Caco-2 (cell line): ENCODE results near the gene XXYLT1. TPM values are rescaled to one million over a fixed set of nuclear protein-coding genes. Genes with fewer than 3 reads are reported as not detected.

Source experiments
- BruUV-seq: library from RNA; stranded (reverse); fragments of 400-500 nt; replicated peaks from 2 replicates; lab custom pipeline; 2021; lab: Mats Ljungman, UMichigan
- CTCF ChIA-PET: fragments of 300-600 bp; sonication (Branson Sonifier 250); formaldehyde crosslinking; loops from one replicate; lab custom pipeline; 2022; ENCODE audit warnings: antibody characterized with exemption; lab: Charles Lee
- POLR2A ChIA-PET: fragments of 300-600 bp; sonication (Branson Sonifier 250); formaldehyde crosslinking; loops from one replicate; lab custom pipeline; 2022; ENCODE audit warnings: antibody characterized with exemption; lab: Charles Lee
- DNase-seq, 2 experiments: peaks; one replicate each; pipeline versions ENCODE4 v3.0.0 to v3.0.0-alpha.2; 2020 to 2022
- H3K27me3 ChIP-seq: replicated peaks from 2 replicates; pipeline ENCODE4 v1.6.0; 2011; ENCODE audit warnings: low read length; ENCODE audit not compliant: control insufficient read depth, insufficient read depth
- H3K36me3 ChIP-seq: 2 replicates; pipeline ENCODE4 v1.5.1; 2011; ENCODE audit warnings: low read length; ENCODE audit not compliant: control insufficient read depth, insufficient read depth
- H3K4me1 ChIP-seq: fragments of 250-450 bp; sonication (Bioruptor Pico); 2 replicates; pipeline ENCODE4 v1.5.1; 2020; ENCODE audit warnings: mild to moderate bottlenecking
- H3K4me3 ChIP-seq: 2 replicates; pipeline ENCODE4 v1.5.1; 2011; ENCODE audit warnings: low read depth, mild to moderate bottlenecking, control low read depth, low read length
- H3K9me3 ChIP-seq: fragments of 250-450 bp; sonication (Bioruptor Pico); 2 replicates; pipeline ENCODE4 v1.5.1; 2020; ENCODE audit warnings: mild to moderate bottlenecking, moderate library complexity
- H3K27ac Mint-ChIP-seq: one replicate; pipeline ENCODE4 v1.8.0; 2022; ENCODE audit warnings: mixed read lengths; ENCODE audit not compliant: unreplicated experiment
- H3K27me3 Mint-ChIP-seq: one replicate; pipeline ENCODE4 v1.8.0; 2022; ENCODE audit warnings: mixed read lengths; ENCODE audit not compliant: insufficient read depth, unreplicated experiment
- H3K36me3 Mint-ChIP-seq: one replicate; pipeline ENCODE4 v1.8.0; 2022; ENCODE audit warnings: mild to moderate bottlenecking, mixed read lengths; ENCODE audit not compliant: insufficient read depth, unreplicated experiment
- H3K4me1 Mint-ChIP-seq: one replicate; pipeline ENCODE4 v1.8.0; 2022; ENCODE audit warnings: low read depth, mixed read lengths; ENCODE audit not compliant: unreplicated experiment
- H3K4me3 Mint-ChIP-seq: one replicate; pipeline ENCODE4 v1.8.0; 2022; ENCODE audit warnings: mild to moderate bottlenecking, moderate library complexity, mixed read lengths; ENCODE audit not compliant: unreplicated experiment
- H3K9me3 Mint-ChIP-seq: one replicate; pipeline ENCODE4 v1.8.0; 2022; ENCODE audit warnings: mixed read lengths; ENCODE audit not compliant: unreplicated experiment
- CTCF ChIP-seq, 2 experiments: fragments of 200-600 bp in 1 of 2; IDR thresholded peaks; 1 replicate in 1 of 2; 2 replicates in 1 of 2; pipeline versions ENCODE4 v1.5.1 to v1.8.0; 2011 to 2022; ENCODE audit warnings: antibody characterized with exemption in 1 of 2, control low read depth in 1 of 2, inconsistent platforms in 1 of 2, low read depth in 1 of 2, low read length in 1 of 2, mild to moderate bottlenecking in 1 of 2, moderate library complexity in 1 of 2; ENCODE audit not compliant: insufficient read depth in 1 of 2, severe bottlenecking in 1 of 2, unreplicated experiment in 1 of 2
- intact Hi-C: fragments of 100-400 bp; cut with micrococcal nuclease; formaldehyde crosslinking; loops from one replicate; pipeline ENCODE4 v1.10.0; 2022; ENCODE audit not compliant: unreplicated experiment
- total RNA-seq: library from RNA; stranded (reverse); gene quantifications from 2 replicates; pipeline ENCODE4 v1.2.3, GENCODE V29; 2022

XXYLT1 gene
- total RNA-seq, 1 experiment from 2014 or later = 14.2 TPM

- H3K36me3 Mint-ChIP-seq = no peaks in the 10 kb centered on the region
- H3K4me1 Mint-ChIP-seq = no peaks in the 10 kb centered on the region
- no peak for DNase-seq
- CTCF ChIA-PET = interaction anchor here (0.5 kb wide), 1 partner anchor 29 kb away, joined by 3 read pairs; no protein-coding TSS in a partner anchor
- H3K9me3 Mint-ChIP-seq = no peaks in the 10 kb centered on the region
- Histone ChIP-seq H3K4me3 (no peak overlapping the region), H3K36me3 (no peaks in the 10 kb centered on the region), H3K9me3 (no peaks in the 10 kb centered on the region), H3K4me1 (0 out of 2 replicates have a peak, but pooled peaks cover 3% of the 10 kb centered on the region), H3K27me3 (no peaks in the 10 kb centered on the region)
- intact Hi-C loops = no loop called here
- no peak overlapping the region for H3K4me3 Mint-ChIP-seq
- no peak for TF ChIP-seq CTCF (IDR thresholded peaks at IDR 0.05; ENCODE audit: insufficient read depth in 1 of 2, low read depth in 1 of 2, low read length in 1 of 2, severe bottlenecking in 1 of 2, unreplicated experiment in 1 of 2)
- H3K27ac Mint-ChIP-seq = no peak overlapping the region
- no TSS peak for BruUV-seq
- no peaks in the 10 kb centered on the region for H3K27me3 Mint-ChIP-seq
- POLR2A ChIA-PET = no interaction called here
Observed at GRCh38 chr3:195212033-195212748, 58.8 kb downstream of the XXYLT1 start.

- CTCF ChIA-PET = no interaction called here
Observed at GRCh38 chr3:195210266-195210973, 60.5 kb downstream of the XXYLT1 start.

More at GRCh38 chr3:195210266-195210973, 60.5 kb downstream of the XXYLT1 start:
- no peak for TF ChIP-seq CTCF (IDR thresholded peaks at IDR 0.05; ENCODE audit: insufficient read depth in 1 of 2, low read depth in 1 of 2, low read length in 1 of 2, severe bottlenecking in 1 of 2, unreplicated experiment in 1 of 2)
- Mint-ChIP-seq H3K4me1 (no peaks in the 10 kb centered on the region), H3K36me3 (no peaks in the 10 kb centered on the region), H3K9me3 (no peaks in the 10 kb centered on the region), H3K27me3 (no peaks in the 10 kb centered on the region), H3K4me3 (no peak overlapping the region), H3K27ac (no peak overlapping the region)
- no peak overlapping the region for H3K4me3 ChIP-seq
- BruUV-seq = no TSS peak
- POLR2A ChIA-PET = no interaction called here
- DNase-seq = no peak
- no peaks in the 10 kb centered on the region for H3K36me3 ChIP-seq
- intact Hi-C loops = no loop called here
- no peaks in the 10 kb centered on the region for H3K27me3 ChIP-seq
- H3K4me1 ChIP-seq = 0 out of 2 replicates have a peak, but pooled peaks cover 3% of the 10 kb centered on the region
- no peaks in the 10 kb centered on the region for H3K9me3 ChIP-seq
